Bone marrow (tissue), 2 donors: ENCODE measurements around the gene CCDC141.
A peak's percentile ranks its signal among the peaks of the same experiment; 100 is the strongest.

ENCODE experiments used
- DNase-seq, 2 donors: peaks; one replicate each; lab custom pipeline; 2025; lab: John Stamatoyannopoulos, UW

CCDC141 gene

GRCh38 chr2:178910005-178910404 lies 139.9 kb downstream of the CCDC141 start:
- no peak for DNase-seq

DNA sequence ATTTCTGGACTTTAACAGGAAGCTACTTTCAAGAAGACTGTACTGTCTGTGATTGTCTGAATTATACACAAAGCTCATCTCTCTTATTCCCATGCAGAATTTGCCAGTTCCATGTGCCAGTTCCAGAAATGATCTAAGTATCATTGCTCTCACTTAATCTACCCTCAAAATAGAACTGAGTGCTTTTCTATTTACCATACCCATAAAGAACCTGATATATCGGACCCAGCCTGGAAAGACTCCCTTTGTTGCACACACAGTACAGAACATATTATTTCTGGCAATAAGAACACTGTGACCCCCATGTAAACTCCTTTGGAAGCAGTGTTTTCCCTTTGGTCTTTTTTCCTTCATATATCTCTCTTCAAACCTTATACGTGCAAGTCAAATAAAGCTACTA lies 140.4 kb downstream of the CCDC141 start:
- DNase-seq: no peak

GRCh38 chr2:178908810-178909209 lies 141.1 kb downstream of the CCDC141 start:
- no peak for DNase-seq

- DNase-seq: no peak
Measured at GRCh38 chr2:178905261-178905660, 144.7 kb downstream of the CCDC141 start.

DNA sequence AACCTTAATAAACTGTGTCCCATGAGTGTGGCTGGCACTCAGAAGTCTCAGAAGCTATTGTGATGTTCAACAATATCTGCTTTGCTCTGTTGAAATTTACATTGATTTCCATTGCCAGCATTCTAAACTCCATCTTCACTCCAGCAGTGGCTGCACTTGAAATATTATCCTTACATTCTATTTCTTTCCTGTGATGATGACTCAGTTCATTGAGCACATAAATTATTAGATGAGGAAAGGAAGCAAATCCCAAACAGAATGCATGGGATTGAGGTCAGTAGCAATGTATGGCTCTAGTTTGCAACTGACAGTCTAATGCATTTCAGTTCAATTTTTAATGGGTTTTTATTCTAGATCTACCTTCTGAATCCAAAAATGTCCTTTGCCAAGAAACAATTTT lies 150.3 kb downstream of the CCDC141 start:
- no peak for DNase-seq

DNA sequence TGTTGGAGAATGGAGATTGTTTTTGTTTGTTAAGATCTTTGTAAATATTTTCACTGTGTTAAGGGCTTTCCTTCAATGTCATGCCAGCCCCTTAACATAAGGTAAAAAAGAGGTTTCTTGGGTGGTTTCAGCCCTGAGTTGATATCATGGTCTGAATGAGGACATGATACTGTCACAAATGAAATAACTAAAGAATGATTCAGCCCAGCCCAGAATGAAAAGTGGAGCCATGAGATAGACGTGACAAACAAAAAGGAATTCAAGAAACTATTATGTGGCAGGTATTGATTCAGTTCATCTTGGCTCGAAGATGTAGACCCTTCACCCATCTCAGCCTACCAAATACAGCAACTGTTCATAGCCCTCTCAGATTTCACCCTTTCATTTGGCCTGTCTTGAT lies 154.1 kb downstream of the CCDC141 start:
- DNase-seq: no peak

DNA sequence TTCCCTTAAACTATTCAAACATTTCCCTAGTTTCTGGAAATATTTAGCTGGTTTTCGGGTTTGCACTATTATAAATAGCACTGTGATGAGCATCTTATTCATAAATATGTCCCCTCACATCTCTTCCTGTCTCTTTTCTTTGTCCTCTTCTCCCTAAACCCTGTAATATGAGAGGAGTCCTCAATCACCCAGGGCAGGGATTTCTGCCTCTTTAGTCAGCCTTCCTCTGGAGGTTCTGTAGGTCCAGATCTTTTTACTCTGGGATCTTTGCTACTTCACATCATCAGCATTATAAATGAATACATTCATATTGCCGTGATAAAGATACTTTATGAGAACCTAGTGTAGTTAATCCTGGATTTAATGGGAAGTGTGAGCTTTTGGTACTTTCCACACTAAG lies 154.8 kb downstream of the CCDC141 start:
- no peak for DNase-seq

GRCh38 chr2:178892751-178893625 lies 156.9 kb downstream of the CCDC141 start:
- DNase-seq: no peak

DNA sequence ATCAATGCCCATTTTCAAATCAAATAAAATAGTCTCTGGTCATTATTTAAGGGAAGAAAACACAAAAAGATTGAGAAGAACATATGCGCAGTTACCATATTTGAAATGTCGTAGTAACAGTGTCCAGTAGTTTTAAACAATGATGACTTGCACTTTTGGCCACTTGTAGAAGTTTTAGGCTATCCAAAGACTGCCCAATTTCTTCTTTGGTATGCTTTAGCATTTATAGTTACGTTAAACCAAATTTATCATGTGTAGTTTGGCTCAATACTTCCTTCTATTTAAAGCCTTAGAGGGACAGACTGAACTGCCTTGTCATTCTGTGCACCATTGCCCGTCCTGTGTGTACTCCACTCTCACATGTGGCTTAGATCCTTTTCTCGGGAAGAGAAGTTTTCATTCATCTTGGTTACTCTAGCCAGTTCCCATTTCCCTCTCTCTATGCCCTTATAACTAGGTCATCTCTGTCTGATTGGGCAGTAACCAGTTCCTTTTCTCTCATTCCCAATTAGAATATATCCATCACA lies 157.9 kb downstream of the CCDC141 start:
- no peak for DNase-seq

- DNase-seq: peak in 1 of 2 donors; percentile 5
Measured at GRCh38 chr2:178891265-178891958, 158.5 kb downstream of the CCDC141 start.

- no peak for DNase-seq
Measured at GRCh38 chr2:178886006-178886405, 163.9 kb downstream of the CCDC141 start.

DNA sequence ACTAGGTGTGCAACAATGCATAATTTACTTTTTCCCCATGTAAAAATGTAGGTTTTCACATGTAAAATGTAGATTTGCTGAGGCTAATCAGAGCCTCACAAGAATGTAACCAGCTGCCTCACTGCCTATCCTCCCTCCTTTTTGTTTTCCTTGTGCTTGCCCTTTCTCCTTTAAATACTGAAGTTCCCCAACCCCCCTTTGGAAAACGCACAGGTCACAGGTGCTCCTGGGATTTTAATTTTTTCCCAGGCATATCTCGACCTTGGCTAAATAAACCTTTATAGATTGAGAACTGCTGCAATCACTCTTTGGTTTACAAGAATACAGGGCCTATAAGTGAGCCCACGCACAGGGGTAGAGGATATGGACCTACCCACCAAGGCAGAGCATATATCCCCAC lies 165.5 kb downstream of the CCDC141 start:
- DNase-seq: no peak

- no peak for DNase-seq
Measured at GRCh38 chr2:178882666-178883440, 167.1 kb downstream of the CCDC141 start.

GRCh38 chr2:178881075-178881474 lies 168.9 kb downstream of the CCDC141 start:
- no peak for DNase-seq

DNA sequence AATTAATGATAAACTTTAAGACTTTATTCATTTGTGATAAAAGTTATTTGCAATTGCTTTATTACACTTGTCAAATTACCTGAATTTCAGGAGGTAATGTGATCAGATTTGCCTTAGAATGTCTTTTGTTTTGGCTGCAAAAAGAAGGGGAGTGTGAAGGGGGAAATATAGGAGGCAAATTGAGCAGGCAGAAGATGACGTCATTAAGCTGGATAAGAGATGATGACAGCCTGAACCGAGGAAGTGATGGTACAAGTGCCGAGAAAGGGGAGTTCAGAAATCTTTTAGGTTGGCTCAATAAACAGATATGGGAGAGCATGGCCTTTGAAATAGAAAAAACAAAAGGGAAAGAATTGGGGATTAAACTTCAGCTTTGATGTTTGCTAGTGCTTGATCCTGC lies 169.7 kb downstream of the CCDC141 start:
- DNase-seq: no peak

GRCh38 chr2:178877874-178878273 lies 172.1 kb downstream of the CCDC141 start:
- no peak for DNase-seq

- no peak for DNase-seq
Measured at GRCh38 chr2:178874529-178875240, 175.3 kb downstream of the CCDC141 start.

DNA sequence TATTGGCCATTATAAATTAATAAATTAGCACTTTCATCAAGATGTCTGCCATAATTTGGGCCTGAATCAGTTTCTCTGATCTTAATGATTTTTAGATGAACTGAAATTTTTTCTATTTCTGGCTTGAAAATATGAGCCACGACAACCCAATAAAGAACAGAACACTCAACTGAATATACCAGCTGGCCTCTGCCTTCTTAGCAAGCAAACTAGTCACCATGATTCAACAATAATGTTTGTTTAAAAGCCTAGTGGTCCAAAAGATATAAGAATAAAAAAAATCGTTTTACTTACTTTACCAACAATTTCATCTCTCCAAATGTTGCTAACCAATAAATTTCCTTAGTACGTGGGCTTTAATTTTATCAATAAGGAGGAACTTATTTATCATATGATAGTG lies 176.0 kb downstream of the CCDC141 start:
- DNase-seq: no peak

DNA sequence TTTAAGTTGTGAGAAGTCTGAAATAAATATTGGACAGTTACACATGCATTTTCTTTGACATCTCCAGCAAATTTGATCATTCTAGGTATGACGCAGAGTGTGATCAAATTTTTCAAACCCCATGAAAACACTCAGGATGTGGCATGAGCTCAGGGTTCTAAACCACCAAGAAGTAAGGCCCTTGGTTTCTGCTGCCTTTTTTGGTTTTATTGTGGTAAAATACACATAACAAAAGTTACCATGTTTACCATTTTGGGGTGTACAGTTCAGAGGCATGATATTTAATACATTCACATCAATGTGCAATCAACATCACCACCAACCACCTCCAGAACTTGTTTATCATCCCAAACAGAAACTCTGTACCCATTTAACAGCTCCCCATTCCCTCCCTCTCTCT lies 178.4 kb downstream of the CCDC141 start:
- DNase-seq: no peak

DNA sequence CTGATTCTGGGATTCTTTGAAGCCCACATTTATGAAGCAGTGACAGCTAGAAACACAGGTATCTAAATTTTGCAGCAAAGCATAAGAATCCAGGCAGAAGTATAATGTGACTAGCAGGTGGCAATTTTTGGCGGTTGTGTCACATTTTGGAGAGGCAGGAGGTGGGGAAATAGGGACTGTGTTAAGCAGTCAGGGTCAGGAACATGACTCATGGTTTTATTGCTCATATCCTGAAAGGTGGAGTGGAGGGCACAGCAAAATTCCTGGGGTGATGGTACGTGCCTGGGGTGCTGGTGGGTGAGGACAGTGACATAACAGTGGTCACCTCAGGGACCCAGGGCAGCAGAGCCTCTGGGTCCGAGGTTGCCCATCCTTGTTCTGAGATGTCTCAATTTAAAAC lies 179.2 kb downstream of the CCDC141 start:
- no peak for DNase-seq

GRCh38 chr2:178865999-178866398 lies 183.9 kb downstream of the CCDC141 start:
- no peak for DNase-seq
